GM18951 (cell line): ENCODE results near the gene RAB36.

Experiments
- POLR2A ChIP-seq: IDR thresholded peaks from 4 replicates; pipeline ENCODE4 v1.6.1; 2011; ENCODE audit warnings: mild to moderate bottlenecking; ENCODE audit not compliant: insufficient read length, insufficient read depth; ENCODE audit errors: extremely low read depth
- in situ Hi-C: fragments of 300-500 bp; cut with MboI; formaldehyde crosslinking; loops from one replicate; pipeline ENCODE4 v1.12.0; 2022; ENCODE audit warnings: low sequenced_read_pairs, mixed read lengths, inconsistent platforms; ENCODE audit not compliant: unreplicated experiment

The RAB36 gene

DNA sequence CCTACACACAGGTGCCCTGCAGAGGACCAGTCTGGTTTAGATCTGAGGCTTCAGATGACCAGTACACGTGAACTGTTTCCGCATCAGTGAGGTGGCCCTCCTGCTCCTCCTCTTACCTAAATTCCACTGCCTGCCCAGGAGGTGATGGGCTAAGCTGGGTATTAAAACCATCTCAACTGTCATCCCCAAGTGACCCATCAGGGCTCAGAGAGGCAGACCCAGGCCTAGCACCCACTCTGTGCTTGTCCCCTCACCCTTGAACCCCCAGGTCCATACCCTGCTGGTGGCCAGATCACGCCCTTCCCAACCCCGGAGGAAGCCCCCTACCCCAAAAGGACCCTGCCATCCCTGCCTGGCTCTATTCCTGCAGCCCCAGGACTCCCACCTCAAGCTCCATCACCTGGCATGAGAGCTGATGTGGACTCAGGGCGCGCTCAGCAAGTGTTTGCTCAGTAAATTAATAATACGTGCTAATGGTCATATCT is 24.8 kb upstream of the RAB36 start:
- in situ Hi-C loops: loop anchor here (10.0 kb wide), 1 partner anchor 356 kb away; no protein-coding TSS in a partner anchor
- no peak for TF ChIP-seq POLR2A

DNA sequence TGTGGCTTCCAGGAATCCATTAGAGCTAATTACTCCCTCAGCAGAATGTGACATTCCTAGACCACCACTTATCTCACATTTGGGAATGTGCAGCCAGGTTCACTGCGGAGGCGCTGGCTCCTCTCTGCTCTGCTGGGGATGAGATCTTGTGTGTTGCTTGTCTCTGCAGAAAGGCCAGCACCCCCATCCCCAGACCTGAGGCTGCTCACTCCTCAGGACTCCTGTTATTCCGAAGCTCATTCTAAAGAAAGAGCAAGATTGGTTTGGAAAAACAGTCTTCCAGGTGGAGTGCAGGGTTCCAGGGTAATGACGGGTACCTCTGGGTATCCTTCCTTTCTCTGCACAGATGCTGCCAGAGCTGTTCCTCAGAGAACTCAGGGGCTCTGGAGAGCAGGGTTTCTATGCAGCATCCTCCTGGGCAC is 24.3 kb upstream of the RAB36 start:
- no peak for TF ChIP-seq POLR2A
- in situ Hi-C loops: loop anchor here (10.0 kb wide), 1 partner anchor 356 kb away; no protein-coding TSS in a partner anchor

DNA sequence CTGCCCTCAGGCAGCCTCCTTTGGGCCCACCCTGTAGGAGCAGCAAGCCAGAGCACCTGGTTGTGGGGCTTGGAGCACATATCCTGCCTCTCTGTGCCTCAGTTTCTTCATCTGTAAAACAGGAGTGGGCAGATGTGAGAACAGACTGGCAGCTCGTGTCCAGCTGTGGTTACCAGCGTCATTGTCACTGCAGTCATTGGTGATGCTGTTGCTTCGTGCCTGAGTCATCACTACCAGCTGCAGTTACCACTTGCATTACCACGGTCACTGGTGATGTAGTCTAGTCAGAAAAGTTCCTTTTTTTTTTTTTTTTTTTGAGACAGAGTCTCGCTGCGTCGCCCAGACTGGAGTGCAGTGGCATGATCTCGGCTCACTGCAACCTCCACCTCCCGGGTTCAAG is 23.9 kb upstream of the RAB36 start:
- in situ Hi-C loops: loop anchor here (10.0 kb wide), 1 partner anchor 357 kb away; no protein-coding TSS in a partner anchor
- TF ChIP-seq POLR2A: no peak

DNA sequence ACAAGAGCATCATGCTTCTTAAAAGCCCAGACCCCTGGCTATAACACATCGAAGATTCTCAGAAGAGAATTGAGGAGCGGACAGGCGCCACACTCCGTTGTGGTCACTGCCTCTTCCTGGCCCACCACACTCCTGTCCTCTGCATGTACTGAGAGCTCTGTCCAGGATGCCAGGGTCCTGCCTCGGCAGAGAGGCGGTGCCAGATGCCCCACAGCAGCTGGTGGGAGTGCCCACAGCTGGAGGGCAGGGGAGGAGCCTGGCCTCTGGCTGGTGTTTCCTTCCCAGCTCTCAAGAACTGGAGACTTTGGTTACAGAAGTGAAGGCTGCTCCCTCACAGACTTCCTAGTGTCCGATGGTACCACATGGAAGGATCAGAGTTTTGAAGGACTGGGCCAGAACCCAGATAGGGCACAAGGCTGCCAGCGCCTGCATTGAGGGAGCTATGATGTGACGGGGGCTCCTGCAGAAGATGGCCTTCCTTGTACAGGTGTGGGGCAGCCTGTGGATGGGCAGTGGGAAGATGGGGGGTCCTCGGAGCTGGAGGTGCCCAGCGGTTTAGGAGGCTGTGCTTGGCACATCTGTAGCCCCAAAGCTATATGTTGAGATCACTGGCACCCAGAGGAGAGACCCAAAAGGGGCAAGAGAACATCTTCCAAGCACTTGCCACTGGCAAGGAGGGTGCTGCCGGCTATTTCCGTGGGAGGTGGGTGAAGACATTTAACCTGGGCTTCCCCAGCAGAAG is 22.9 kb upstream of the RAB36 start:
- no peak for TF ChIP-seq POLR2A
- in situ Hi-C loops: loop anchor here (10.0 kb wide), 1 partner anchor 358 kb away; no protein-coding TSS in a partner anchor

DNA sequence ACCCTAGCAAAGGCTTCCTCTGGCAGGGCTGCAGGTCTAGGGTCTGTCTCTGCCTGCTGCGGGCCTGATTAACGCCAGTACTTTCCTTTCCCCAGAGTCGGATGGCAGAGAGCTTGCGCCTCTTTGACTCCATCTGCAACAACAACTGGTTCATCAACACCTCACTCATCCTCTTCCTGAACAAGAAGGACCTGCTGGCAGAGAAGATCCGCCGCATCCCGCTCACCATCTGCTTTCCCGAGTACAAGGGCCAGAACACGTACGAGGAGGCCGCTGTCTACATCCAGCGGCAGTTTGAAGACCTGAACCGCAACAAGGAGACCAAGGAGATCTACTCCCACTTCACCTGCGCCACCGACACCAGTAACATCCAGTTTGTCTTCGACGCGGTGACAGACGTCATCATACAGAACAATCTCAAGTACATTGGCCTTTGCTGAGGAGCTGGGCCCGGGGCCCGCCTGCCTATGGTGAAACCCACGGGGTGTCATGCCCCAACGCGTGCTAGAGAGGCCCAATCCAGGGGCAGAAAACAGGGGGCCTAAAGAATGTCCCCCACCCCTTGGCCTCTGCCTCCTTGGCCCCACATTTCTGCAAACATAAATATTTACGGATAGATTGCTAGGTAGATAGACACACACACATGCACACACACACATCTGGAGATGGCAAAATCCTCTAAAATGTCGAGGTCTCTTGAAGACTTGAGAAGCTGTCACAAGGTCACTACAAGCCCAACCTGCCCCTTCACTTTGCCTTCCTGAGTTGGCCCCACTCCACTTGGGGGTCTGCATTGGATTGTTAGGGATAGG is 22.1 kb upstream of the RAB36 start:
- TF ChIP-seq POLR2A: no peak
- in situ Hi-C loops: loop anchor here (10.0 kb wide), 1 partner anchor 358 kb away; no protein-coding TSS in a partner anchor

DNA sequence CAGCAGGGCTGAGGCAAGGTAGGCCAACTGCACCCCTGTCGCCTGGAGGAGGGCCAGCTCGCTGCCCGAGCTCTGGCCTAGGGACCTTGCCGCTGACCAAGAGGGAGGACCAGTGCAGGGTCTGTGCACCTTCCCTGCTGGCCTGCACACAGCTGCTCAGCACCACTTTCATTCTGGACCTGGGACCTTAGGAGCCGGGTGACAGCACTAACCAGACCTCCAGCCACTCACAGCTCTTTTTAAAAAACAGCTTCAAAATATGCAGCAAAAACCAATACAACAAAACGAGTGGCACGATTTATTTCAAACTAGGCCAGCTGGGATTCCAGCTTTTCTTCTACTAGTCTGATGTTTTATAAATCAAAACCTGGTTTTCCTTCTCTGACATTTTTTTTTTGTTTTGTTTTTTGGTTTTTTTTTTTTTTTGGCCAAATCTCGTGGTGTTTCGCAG is 21.4 kb upstream of the RAB36 start:
- no peak for TF ChIP-seq POLR2A
- in situ Hi-C loops: loop anchor here (10.0 kb wide), 1 partner anchor 359 kb away; no protein-coding TSS in a partner anchor

DNA sequence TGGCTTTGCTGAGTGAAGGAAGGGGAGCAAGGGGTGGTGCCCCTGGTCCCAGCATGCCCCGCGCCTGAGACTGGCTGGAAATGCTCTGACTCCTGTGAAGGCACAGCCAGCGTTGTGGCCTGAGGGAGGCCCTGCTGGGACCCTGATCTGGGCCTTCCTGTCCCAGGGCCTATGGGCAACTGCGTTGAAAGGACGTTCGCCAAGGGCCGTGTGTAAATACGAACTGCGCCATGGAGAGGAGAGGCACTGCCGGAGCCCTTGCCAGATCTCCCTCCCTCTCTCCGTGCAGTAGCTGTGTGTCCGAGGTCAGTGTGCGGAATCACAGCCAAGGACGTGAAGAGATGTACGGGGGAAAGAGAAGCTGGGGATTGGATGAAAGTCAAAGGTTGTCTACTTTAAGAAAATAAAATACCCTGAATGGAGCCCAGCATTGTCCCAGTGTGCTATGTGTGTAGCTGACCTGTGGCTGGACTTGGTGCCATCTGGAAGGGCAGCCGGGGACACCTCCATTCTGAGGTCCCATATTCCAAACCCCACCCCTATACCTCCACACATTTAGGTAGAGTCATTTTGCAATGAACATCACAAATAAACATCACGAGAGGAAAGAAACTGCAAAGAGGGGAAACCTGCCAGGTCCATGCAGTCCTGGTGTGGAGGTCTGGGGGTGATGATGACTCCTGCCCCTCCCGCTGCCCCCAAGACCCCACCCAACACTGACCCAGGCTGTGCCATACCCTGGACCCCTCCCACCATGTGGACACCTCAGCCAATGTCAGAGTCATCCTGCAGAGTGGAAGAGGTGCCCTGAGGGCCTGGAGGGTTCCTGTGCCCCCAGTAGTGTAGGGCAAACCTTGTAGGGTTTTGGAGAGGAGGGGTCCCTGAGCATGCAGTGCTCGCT is 20.4 kb upstream of the RAB36 start:
- in situ Hi-C loops: loop anchor here (5.0 to 10.0 kb wide), 2 partner anchors 158 to 360 kb away; no protein-coding TSS in a partner anchor
- no peak for TF ChIP-seq POLR2A

DNA sequence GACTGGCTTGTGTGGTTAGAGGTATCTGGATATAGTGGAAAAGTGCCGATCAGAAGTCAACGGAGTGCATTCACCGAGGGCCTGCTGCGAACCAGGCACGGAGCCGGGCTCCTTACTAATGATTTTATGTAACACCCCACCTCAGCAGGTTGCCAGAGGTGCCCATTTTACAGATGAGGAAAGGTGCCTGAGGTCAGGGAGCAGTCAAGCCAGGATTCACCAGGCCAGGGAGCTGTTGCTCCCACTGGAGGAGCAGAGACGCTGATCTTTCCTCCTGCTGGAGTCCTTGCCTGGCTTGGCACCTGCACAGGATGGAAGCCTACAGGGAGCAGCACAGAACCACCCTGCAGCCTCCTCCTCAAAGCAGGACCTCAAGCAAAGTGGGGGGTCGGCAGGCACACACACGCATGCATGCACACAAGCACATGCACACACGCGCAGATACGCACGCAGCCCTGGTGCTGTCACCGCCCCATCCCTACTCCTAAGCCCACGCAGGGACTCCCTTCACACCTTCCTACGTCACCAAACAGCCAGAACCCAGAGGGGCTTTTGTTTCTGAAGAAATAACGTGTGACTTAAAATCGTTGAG is 19.7 kb upstream of the RAB36 start:
- in situ Hi-C loops: loop anchor here (5.0 to 10.0 kb wide), 2 partner anchors 158 to 361 kb away; no protein-coding TSS in a partner anchor
- TF ChIP-seq POLR2A: no peak

DNA sequence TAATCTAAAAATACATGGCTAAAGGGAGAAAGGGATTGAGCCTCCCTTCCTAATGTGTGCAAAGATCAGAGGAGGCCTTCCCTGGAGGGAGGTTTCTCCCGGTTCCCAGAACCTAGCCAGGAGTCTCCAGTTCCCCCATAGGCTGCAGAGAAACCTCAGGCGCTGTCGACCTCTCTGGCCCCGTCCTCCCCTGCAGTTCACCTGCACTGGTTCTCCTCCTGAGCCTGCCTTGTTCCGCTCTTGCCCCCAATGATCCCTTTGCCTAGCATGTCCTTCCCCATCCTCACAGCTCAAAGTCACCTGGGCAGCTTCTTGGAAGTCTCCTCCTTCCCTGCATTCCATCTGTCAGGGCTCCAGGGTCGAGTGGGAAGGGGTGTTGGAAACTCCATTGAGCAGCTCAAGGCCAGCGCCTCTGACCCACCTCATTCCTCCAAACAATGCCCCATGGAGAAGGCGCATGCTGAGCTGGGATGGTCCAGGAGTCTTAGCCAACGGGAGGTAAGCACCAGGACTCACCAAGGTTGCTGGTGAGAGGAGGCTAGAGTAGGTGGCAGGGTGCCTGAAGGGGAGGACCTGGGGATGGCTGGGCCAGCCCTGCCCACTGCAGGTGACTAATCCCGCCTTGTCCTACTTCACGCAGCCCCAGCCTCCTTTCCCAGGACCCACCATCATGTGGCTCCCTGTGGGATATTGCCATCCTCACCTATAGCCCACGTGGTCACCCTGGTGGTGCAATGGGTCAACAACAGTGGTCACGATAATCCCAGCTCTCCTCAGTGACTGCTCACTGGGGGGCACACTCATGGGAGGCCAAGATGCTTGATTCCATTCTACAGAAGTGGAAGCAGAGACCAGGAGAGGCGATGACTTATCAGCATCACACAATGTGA is 18.9 kb upstream of the RAB36 start:
- TF ChIP-seq POLR2A: no peak
- in situ Hi-C loops: loop anchor here (5.0 to 10.0 kb wide), 2 partner anchors 159 to 362 kb away; no protein-coding TSS in a partner anchor

DNA sequence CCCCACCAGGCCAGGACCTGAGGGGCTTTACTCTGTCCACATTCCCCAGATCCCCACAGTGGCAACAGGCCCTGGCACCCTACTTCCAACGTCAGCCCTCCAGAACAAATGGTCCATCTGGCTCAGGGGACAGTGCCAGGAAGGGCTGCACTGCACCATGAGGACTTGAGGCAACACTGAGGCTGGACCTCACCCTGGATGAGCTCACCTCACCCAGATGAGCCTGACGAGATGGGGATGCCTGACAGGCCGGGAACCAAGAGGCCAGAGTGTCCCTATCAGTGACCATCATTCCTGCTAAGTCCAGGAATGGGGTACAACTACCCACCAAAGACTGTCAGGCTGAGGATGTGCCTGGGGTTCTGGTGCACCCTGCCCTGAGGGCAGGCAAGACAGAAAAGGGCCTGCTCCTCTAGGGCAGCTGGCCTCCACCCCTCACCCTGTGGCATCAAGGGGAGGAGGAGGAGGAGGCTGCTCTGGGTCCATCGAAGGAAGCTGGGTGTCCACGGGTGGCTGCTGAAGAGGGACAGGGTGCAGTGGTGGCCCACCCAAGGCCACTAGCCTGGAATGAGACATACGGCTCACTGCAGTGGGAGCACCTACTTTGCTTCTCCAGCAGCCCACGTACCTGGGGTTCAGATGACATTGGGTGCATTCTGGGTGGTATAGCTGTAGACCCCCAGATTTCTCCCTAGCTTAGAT is 18.1 kb upstream of the RAB36 start:
- no peak for TF ChIP-seq POLR2A
- in situ Hi-C loops: loop anchor here (5.0 to 10.0 kb wide), 2 partner anchors 160 to 362 kb away; no protein-coding TSS in a partner anchor
